Endodermal cell (in vitro differentiated cells): Measurements from ENCODE around the gene ITPK1. TPM values are rescaled to one million over a fixed set of nuclear protein-coding genes. Genes with fewer than 3 reads are reported as not detected.
A peak's percentile ranks its signal among the peaks of the same experiment; 100 is the strongest.

Experiments used
- DNase-seq: peaks from one replicate; pipeline ENCODE4 v3.0.0-alpha.2; 2017
- H3K27ac ChIP-seq: 2 replicates; pipeline ENCODE4 v1.5.1; 2013; ENCODE audit warnings: mild to moderate bottlenecking, low read depth, low read length, moderate library complexity
- H3K27me3 ChIP-seq: 2 replicates; pipeline ENCODE4 v1.6.1; 2013; ENCODE audit warnings: mild to moderate bottlenecking, low read length, moderate library complexity; ENCODE audit not compliant: insufficient read depth, control insufficient read depth, poor library complexity, severe bottlenecking
- H3K36me3 ChIP-seq: 2 replicates; pipeline ENCODE4 v1.7.0; 2013; ENCODE audit warnings: mild to moderate bottlenecking, low read length, moderate library complexity; ENCODE audit not compliant: control insufficient read depth, insufficient read depth
- H3K4me1 ChIP-seq: one replicate; pipeline ENCODE4 v1.7.0; 2013; ENCODE audit warnings: low read length; ENCODE audit not compliant: control insufficient read depth, insufficient read depth
- H3K4me3 ChIP-seq: 2 replicates; pipeline ENCODE4 v1.5.1; 2013; ENCODE audit warnings: mild to moderate bottlenecking, low read length, moderate library complexity
- H3K9ac ChIP-seq: 2 replicates; pipeline ENCODE4 v1.6.1; 2013; ENCODE audit warnings: mild to moderate bottlenecking, low read length, moderate library complexity; ENCODE audit not compliant: poor library complexity, severe bottlenecking; ENCODE audit errors: extremely low read depth
- H3K9me3 ChIP-seq: 2 replicates; pipeline ENCODE4 v1.6.1; 2013; ENCODE audit warnings: mild to moderate bottlenecking, low read length, moderate library complexity; ENCODE audit not compliant: control insufficient read depth
- H3K27ac Mint-ChIP-seq: 2 replicates; pipeline ENCODE4 v1.8.0; 2020; ENCODE audit warnings: mixed read lengths
- H3K27me3 Mint-ChIP-seq: 2 replicates; pipeline ENCODE4 v1.8.0; 2021; ENCODE audit warnings: mild to moderate bottlenecking, mixed read lengths; ENCODE audit not compliant: insufficient read depth
- H3K36me3 Mint-ChIP-seq: 2 replicates; pipeline ENCODE4 v1.8.0; 2020; ENCODE audit warnings: low read depth, mixed read lengths
- H3K4me1 Mint-ChIP-seq: 2 replicates; pipeline ENCODE4 v1.8.0; 2020; ENCODE audit warnings: mixed read lengths
- H3K4me3 Mint-ChIP-seq: 2 replicates; pipeline ENCODE4 v1.8.0; 2020; ENCODE audit warnings: mild to moderate bottlenecking, moderate library complexity, mixed read lengths
- H3K9me3 Mint-ChIP-seq: 2 replicates; pipeline ENCODE4 v1.8.0; 2020; ENCODE audit warnings: mild to moderate bottlenecking, mixed read lengths
- CTCF ChIP-seq: fragments of 200-600 bp; sonication (generic); conservative IDR thresholded peaks from 2 replicates; pipeline ENCODE4 v1.5.0; 2021; ENCODE audit warnings: antibody characterized with exemption, mild to moderate bottlenecking
- WGBS, 2 experiments: methylation state at CpG; one replicate each; pipeline versions ENCODE4 v1.1.5 to v1.1.7; 2013; ENCODE audit warnings: missing lambda C conversion rate in 2 of 2, mixed read lengths in 1 of 2; ENCODE audit not compliant: insufficient coverage in 1 of 2, insufficient read length in 1 of 2; 5-methylcytosine and 5-hydroxymethylcytosine counted together
- total RNA-seq, 2 donors: library from RNA; stranded (reverse); fragmentation: NEBNext Ultra II Directional in 1 of 2; extraction: Animal tissue kit (Norgen Biotek cat#: 25700) in 1 of 2; gene quantifications; 2 replicates in 1 of 2; 3 replicates in 1 of 2; pipeline ENCODE4 v1.2.1, GENCODE V29; 2021

Gene ITPK1
- total RNA-seq, 2 donors from 2014 or later, result 59.9 to 66.9 TPM

GRCh38 chr14:92916201-92916600 is 199.5 kb downstream of the ITPK1 start:
- TF ChIP-seq CTCF, result no peak
- H3K27ac Mint-ChIP-seq, result no peak overlapping the region
- 80% methylated on average over 1 to 4 of the region's 4 CpGs for WGBS, 2 experiments
- H3K36me3 Mint-ChIP-seq, result no peaks in the 10 kb centered on the region
- Histone ChIP-seq H3K4me3 (no peak overlapping the region), H3K9ac (no peak overlapping the region), H3K36me3 (no peaks in the 10 kb centered on the region), H3K9me3 (no peaks in the 10 kb centered on the region), H3K27me3 (peaks cover 41% of the 10 kb centered on the region), H3K4me1 (no peaks in the 10 kb centered on the region), H3K27ac (no peak overlapping the region)
- H3K27me3 Mint-ChIP-seq, result peaks cover 45% of the 10 kb centered on the region
- H3K4me3 Mint-ChIP-seq, result no peak overlapping the region
- H3K4me1 Mint-ChIP-seq, result no peaks in the 10 kb centered on the region
- no peak for DNase-seq
- H3K9me3 Mint-ChIP-seq, result peaks cover 12% of the 10 kb centered on the region

GRCh38 chr14:92914087-92914656 is 201.6 kb downstream of the ITPK1 start:
- DNase-seq, result peak; percentile 93
- Histone ChIP-seq H3K27me3 (peaks cover 30% of the 10 kb centered on the region), H3K36me3 (no peaks in the 10 kb centered on the region), H3K4me1 (no peaks in the 10 kb centered on the region), H3K9ac (no peak overlapping the region), H3K27ac (no peak overlapping the region), H3K9me3 (no peaks in the 10 kb centered on the region), H3K4me3 (no peak overlapping the region)
- 7% methylated on average over 7 of the region's 7 CpGs; no CpG with 5 or more reads in 1 of the 2 experiments for WGBS, 2 experiments
- Mint-ChIP-seq H3K36me3 (no peaks in the 10 kb centered on the region), H3K27me3 (peaks cover 31% of the 10 kb centered on the region), H3K27ac (no peak overlapping the region), H3K4me3 (no peak overlapping the region), H3K9me3 (peaks cover 20% of the 10 kb centered on the region), H3K4me1 (no peaks in the 10 kb centered on the region)
- TF ChIP-seq CTCF, result no peak

- Histone ChIP-seq H3K36me3 (no peaks in the 10 kb centered on the region), H3K27ac (no peak overlapping the region), H3K27me3 (peaks cover 7% of the 10 kb centered on the region), H3K9ac (no peak overlapping the region), H3K4me1 (peaks cover 4% of the 10 kb centered on the region), H3K4me3 (no peak overlapping the region), H3K9me3 (no peaks in the 10 kb centered on the region)
- Mint-ChIP-seq H3K27me3 (peaks cover 16% of the 10 kb centered on the region), H3K4me1 (peaks cover 15% of the 10 kb centered on the region), H3K9me3 (peaks cover 9% of the 10 kb centered on the region), H3K4me3 (no peak overlapping the region), H3K36me3 (no peaks in the 10 kb centered on the region), H3K27ac (no peak overlapping the region)
- 88 to 100% methylated on average over 2 to 6 of the region's 6 CpGs for WGBS, 2 experiments
- no peak for DNase-seq
- TF ChIP-seq CTCF, result no peak
These were observed 208.3 kb downstream of the ITPK1 start for GRCh38 chr14:92907316-92907911.
